Measurements from ENCODE around the gene SH2B3. TPM values are rescaled to one million over a fixed set of nuclear protein-coding genes. Genes with fewer than 3 reads are reported as not detected.

The SH2B3 gene
- total and polyA plus RNA-seq, 2 experiments from 2014 or later, result 8.1 to 59.3 TPM

- TF ChIP-seq ZNF462 (CRISPR knock-in tag; IDR thresholded peaks at IDR 0.05) (no peak), JUNB (IDR thresholded peaks at IDR 0.05; ENCODE audit: unreplicated experiment) (no peak), EZH2 (IDR thresholded peaks at IDR 0.05; ENCODE audit: low read depth, unreplicated experiment) (no peak), STAT1 (IDR thresholded peaks at IDR 0.05; ENCODE audit: unreplicated experiment) (no peak)
These were observed 42.6 kb downstream of the SH2B3 start (continued) for GRCh38 chr12:111448266-111448830.

GRCh38 chr12:111448846-111449790 lies 43.4 kb downstream of the SH2B3 start:
- Histone ChIP-seq H3F3A (replicated peaks; ENCODE audit: low read depth) (peaks cover 46% of the 10 kb centered on the region), H3K4me1 (ENCODE audit: insufficient read depth) (peaks cover 7% of the 10 kb centered on the region), H3K36me3 (ENCODE audit: insufficient read depth) (peaks cover 23% of the 10 kb centered on the region), H3K79me2 (replicated peaks; ENCODE audit: insufficient read depth) (peaks cover 4% of the 10 kb centered on the region; the same call in 1 of the 2 replicates), H3K4me3 (no peak overlapping the region), H3K27ac (ENCODE audit: low read depth) (peak overlapping the region; percentile 85), H3K9me2 (ENCODE audit: insufficient read depth) (no peaks in the 10 kb centered on the region), H4K20me1 (replicated peaks; ENCODE audit: insufficient read depth) (peaks cover 11% of the 10 kb centered on the region; the same call in 1 of the 2 replicates), H3K27me3 (ENCODE audit: insufficient read depth) (no peaks in the 10 kb centered on the region), H3K4me2 (no peak overlapping the region), H2AFZ (no peak overlapping the region)
- Mint-ChIP-seq H3K9me3 (no peaks in the 10 kb centered on the region; the same call in 2 of the 3 replicates), H3K4me3 (no peak overlapping the region; the same call in 2 of the 3 replicates), H3K27ac (no peak overlapping the region), H3K4me1 (peaks cover 22% of the 10 kb centered on the region), H3K27me3 (ENCODE audit: insufficient read depth, low read depth, poor library complexity) (peaks cover 25% of the 10 kb centered on the region), H3K36me3 (ENCODE audit: low read depth) (peaks cover 59% of the 10 kb centered on the region)
- DNase-seq (ENCODE audit: low spot score) (no peak), ATAC-seq (no peak)
- no peak for TF ChIP-seq EZH2phosphoT487 (IDR thresholded peaks at IDR 0.05; ENCODE audit: unreplicated experiment)
- TF ChIP-seq POLR2AphosphoS5 (IDR thresholded peaks at IDR 0.05; ENCODE audit: low read depth), result 0 out of 2 replicates have a peak, but pooled peaks have one; percentile 11

Measured in GM23338 (cell line).